H1 (cell line): ENCODE measurements around the gene MGMT. TPM values are rescaled to one million over a fixed set of nuclear protein-coding genes. Genes with fewer than 3 reads are reported as not detected.

Source experiments
- JUN ChIP-seq: IDR thresholded peaks from 2 replicates; pipeline ENCODE4 v1.6.1; 2011; ENCODE audit warnings: low read depth, mild to moderate bottlenecking, improper control_type of control experiment, low read length
- RNF2 ChIP-seq: fragments of 200-900, 300-1000 bp; sonication (generic); IDR thresholded peaks from 2 replicates; pipeline ENCODE4 v1.7.1; 2016; ENCODE audit warnings: borderline replicate concordance, low read depth, mild to moderate bottlenecking, antibody characterized with exemption, low read length; ENCODE audit not compliant: poor library complexity, severe bottlenecking; ENCODE audit errors: missing control alignments
- ZNF274 ChIP-seq: IDR thresholded peaks from 2 replicates; pipeline ENCODE4 v1.7.0; 2012; ENCODE audit warnings: low read length, borderline replicate concordance; ENCODE audit errors: extremely low read depth
- polyA plus RNA-seq, 7 experiments: library from polyadenylated mRNA; depleted of rRNA in 3 of 7; stranded (reverse) in 5 of 7; unstranded in 2 of 7; fragments of >200 nt in 5 of 7; fragments of 200-250 nt in 2 of 7; gene quantifications; 1 replicate in 5 of 7; 2 replicates in 1 of 7; 4 replicates in 1 of 7; pipeline versions ENCODE4 v1.2.1 to v1.2.3, GENCODE V29; 2011 to 2013; ENCODE audit warnings: missing spikeins in 2 of 7, mixed read lengths in 2 of 7
- total RNA-seq: library from RNA; stranded (reverse); fragmentation: NEBNext Ultra II Directional; extraction: Animal tissue kit (Norgen Biotek cat#: 25700); gene quantifications from 2 replicates; pipeline ENCODE4 v1.2.1, GENCODE V29; 2021

MGMT gene
- total and polyA plus RNA-seq, 2 of the 8 experiments (the other 6 are each of a cell fraction or from before 2014, with no cell fraction given) = 9.9 to 10.7 TPM

DNA sequence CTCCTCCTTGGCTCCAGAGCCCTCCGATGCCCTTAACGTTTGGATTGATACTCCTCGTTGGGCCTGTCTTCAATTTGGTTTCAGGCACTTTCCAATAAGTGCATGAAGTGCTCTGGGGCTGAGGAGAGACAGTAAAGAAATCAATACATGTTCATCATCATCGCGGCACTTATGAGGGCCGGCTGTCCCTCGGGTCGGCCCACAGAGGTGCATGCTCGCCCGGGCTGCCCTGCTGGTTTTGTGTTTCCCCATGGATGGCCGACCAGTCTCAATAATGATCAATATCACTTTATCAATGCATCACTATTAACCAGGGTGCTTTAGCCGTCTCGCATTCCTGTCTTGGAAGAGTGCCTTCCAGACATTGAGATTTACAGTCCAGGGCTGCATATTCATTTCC lies 342.8 kb downstream of the MGMT start (continued):
- TF ChIP-seq JUN (no peak), ZNF274 (no peak), RNF2 (no peak)
